Measurements from ENCODE around the gene TBX21. TPM values are rescaled to one million over a fixed set of nuclear protein-coding genes. Genes with fewer than 3 reads are reported as not detected.
"Not testable (repeated sequence)": the region's sequence is repeated elsewhere in the genome, so short reads cannot be mapped to it uniquely, and the experiment has no call there.

The TBX21 gene
- total RNA-seq, 8 experiments from 2014 or later = 0.04 to 0.38 (median 0.14) TPM; not detected in 3

DNA sequence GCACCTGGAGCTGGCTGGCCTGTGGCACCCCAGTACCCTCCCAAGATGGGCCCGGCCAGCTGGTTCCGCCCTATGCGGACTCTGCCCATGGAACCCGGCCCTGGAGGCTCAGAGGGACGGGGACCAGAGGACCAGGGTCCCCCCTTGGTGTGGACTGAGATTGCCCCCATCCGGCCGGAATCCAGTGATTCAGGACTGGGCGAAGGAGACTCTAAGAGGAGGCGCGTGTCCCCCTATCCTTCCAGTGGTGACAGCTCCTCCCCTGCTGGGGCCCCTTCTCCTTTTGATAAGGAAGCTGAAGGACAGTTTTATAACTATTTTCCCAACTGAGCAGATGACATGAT is 12.0 kb downstream of the TBX21 start:
- Histone ChIP-seq H3K4me3 (no peak overlapping the region), H3K4me1 (replicated peaks in 1 of 2) (no peaks in the 10 kb centered on the region), H3K27ac (no peak overlapping the region)
- 0 to 90% (median 85%) methylated on average over 1 to 4 of the region's 10 CpGs; no CpG with 5 or more reads in 7 of the 10 experiments for WGBS, 10 experiments
- ATAC-seq (replicated peaks in 6 of 8) = no peak
- in situ Hi-C loops (cut with MboI; ENCODE audit: low pct_unique_long_range_greater_than_20kb in 2 of 9, low sequenced_read_pairs in 9 of 9, unreplicated experiment in 9 of 9) = no loop called here

DNA sequence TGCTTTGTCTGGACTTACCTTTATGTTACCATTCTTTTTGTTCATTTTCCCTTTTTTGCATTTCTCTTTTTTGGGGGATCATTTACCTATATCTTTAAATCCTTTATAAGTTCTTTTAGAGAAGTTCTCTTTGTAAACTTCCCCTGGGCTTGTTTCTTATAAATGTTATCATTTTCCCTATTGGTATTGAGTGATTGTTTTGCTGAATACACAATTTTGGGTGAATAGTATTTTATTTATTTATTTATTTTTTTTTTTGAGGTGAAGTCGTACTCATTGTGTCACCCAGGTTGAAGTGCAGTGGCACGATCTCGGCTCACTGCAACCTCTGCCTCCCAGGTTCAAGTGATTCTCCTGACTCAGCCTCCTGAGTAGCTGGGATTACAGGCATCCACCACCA is 18.4 kb downstream of the TBX21 start:
- no peak for ATAC-seq (replicated peaks in 6 of 8)
- in situ Hi-C loops (cut with MboI; ENCODE audit: low pct_unique_long_range_greater_than_20kb in 2 of 9, low sequenced_read_pairs in 9 of 9, unreplicated experiment in 9 of 9) = no loop called here
- Histone ChIP-seq H3K27ac (no peak overlapping the region), H3K4me1 (replicated peaks in 1 of 2) (no peaks in the 10 kb centered on the region), H3K4me3 (no peak overlapping the region)
- WGBS, 10 experiments = 8 to 90% (median 60%) methylated on average over 1 to 3 of the region's 3 CpGs; no CpG with 5 or more reads in 1 of the 10 experiments

DNA sequence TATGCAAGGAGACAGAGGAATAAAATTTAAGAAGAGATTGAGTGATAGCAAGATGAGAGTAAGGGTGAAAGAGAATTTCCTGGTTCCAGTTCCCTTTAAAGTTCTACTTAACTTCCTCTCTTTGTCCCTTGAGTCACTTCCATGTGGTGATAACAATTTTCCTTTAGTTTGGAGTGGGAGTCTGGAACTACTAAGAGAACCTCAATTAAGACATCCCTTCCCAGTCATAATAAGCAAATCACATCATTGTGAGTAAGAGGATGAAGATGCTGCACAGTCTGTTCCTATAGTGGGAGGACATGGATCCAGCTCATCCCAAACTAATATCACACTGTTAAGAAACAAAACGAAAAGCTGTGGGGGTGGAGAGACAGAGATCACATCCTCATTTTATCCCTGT is 24.4 kb downstream of the TBX21 start:
- Histone ChIP-seq H3K4me1 (replicated peaks in 1 of 2) (no peaks in the 10 kb centered on the region), H3K27ac (no peak overlapping the region), H3K4me3 (no peak overlapping the region)
- no peak for ATAC-seq (replicated peaks in 6 of 8)
- 0 to 33% (median 0%) methylated on average over 1 of the region's 1 CpG; no CpG with 5 or more reads in 4 of the 10 experiments for WGBS, 10 experiments
- in situ Hi-C loops (cut with MboI; ENCODE audit: low pct_unique_long_range_greater_than_20kb in 2 of 9, low sequenced_read_pairs in 9 of 9, unreplicated experiment in 9 of 9) = no loop called here

DNA sequence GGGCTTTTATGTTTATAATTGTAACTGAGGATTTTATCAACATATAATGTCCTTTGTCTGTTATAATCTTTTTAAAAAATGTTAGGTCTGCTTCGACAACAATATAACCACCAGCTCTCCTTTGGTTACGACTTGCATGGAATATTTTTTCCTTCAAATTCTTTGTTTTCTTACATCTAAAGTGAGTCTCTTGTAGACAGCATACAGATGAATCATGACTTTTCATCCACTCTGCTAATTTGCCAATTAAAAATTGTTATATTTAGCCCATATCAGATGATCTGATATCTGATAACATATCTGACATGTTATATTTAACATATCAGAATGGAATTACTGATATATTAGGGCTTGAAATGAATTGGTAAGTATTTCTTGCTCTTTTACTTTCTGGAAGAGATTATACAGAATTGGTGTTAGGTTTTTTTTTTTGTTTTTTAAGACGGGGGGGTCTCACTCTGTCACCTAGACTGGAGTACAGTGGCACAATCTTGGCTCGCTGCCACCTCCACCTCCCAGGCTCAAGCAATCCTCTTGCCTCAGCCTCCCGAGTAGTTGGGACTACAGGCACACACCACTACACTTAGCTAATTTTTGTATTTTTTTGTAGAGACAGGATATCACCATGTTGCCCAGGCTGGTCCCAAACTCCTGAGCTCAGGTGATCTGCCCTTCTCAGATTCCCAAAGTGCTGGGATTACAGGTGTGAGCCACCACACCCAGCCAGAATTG is 27.5 kb downstream of the TBX21 start:
- no peak overlapping the region for H3K27ac ChIP-seq
- in situ Hi-C loops (cut with MboI; ENCODE audit: low pct_unique_long_range_greater_than_20kb in 2 of 9, low sequenced_read_pairs in 9 of 9, unreplicated experiment in 9 of 9) = no loop called here
- H3K4me1 ChIP-seq (replicated peaks in 1 of 2) = no peaks in the 10 kb centered on the region
- no peak for ATAC-seq (replicated peaks in 6 of 8)
- 0 to 63% (median 38%) methylated on average over 2 to 5 of the region's 5 CpGs; no CpG with 5 or more reads in 1 of the 10 experiments for WGBS, 10 experiments
- no peak overlapping the region for H3K4me3 ChIP-seq

DNA sequence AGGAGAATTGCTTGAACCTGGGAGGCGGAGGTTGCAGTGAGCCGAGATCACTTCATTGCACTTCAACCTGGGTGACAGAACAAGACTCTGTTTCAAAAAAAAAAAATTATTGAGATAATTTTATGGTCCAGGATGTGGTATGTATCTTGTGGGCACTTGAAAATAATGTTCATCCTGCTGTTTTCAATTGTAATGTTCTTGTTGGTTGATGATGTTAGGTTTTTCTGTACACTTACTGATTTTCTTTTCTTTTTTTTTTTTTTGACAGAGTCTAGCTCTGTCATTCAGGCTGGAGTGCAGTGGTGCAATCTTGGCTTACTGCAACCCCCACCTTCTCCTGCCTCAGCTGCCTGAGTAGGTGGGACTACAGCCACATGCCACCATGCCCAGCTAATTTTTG is 29.7 kb downstream of the TBX21 start:
- WGBS, 10 experiments = 17 to 100% (median 56%) methylated on average over 1 to 2 of the region's 2 CpGs; no CpG with 5 or more reads in 4 of the 10 experiments

DNA sequence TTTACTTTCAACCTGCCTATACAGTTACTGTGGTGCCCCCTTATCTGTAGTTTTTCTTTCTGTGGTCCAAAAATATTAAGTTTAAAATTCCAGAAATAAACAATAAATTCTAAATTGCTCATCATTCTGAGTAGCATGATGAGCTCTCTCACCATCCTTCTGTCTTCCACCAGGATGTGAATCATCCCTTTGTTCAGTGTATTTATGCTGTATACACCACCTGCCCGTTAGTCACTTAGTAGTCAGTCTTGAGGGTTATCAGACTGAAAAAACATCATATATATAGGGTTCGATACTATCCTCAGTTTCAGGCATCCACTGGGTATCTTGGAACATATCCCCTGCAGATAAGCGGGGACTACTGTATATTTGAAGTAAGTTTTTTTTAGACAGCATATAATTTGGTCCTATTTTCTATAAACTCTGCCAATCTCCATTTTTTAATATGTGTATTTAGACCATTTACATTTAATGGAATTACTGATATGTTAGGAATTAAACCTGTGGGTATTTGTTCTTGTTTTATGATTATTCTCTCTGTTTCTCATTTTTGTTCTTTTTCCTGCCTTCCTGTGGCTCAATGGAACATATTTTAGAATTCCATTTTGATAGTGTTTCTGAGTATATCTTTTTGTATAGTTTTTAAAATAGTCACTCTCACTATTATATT is 31.0 kb downstream of the TBX21 start:
- H3K27ac ChIP-seq = no peak overlapping the region
- WGBS, 10 experiments = 18 to 85% (median 60%) methylated on average over 1 to 3 of the region's 3 CpGs
- no peaks in the 10 kb centered on the region for H3K4me1 ChIP-seq (replicated peaks in 1 of 2)
- in situ Hi-C loops (cut with MboI; ENCODE audit: low pct_unique_long_range_greater_than_20kb in 2 of 9, low sequenced_read_pairs in 9 of 9, unreplicated experiment in 9 of 9) = no loop called here
- ATAC-seq (replicated peaks in 6 of 8) = no peak
- H3K4me3 ChIP-seq = no peak overlapping the region

More for the DNA sequence above, 29.7 kb downstream of the TBX21 start:
- in situ Hi-C loops (cut with MboI; ENCODE audit: low pct_unique_long_range_greater_than_20kb in 2 of 9, low sequenced_read_pairs in 9 of 9, unreplicated experiment in 9 of 9) = no loop called here
- H3K4me1 ChIP-seq (replicated peaks in 1 of 2) = no peaks in the 10 kb centered on the region
- no peak for ATAC-seq (replicated peaks in 6 of 8)
- H3K27ac ChIP-seq = no peak overlapping the region
- H3K4me3 ChIP-seq = no peak overlapping the region

DNA sequence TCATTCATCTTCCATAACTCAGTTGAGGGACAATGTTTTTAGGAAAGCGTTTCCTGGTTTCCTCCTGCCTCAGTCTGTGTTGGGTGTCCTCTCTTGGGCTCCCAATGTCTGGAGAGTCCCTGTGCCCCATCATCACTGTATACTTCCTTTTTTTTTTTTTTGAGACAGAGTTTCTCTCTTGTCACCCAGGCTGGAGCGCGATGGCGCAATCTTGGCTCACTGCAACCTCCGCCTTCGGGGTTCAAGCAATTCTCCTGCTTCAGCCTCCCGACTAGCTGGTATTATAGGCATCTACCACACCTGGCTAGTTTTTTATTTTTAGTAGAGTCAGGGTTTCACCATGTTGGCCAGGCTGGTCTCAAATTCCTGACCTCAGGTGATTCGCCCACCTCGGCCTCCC is 40.6 kb downstream of the TBX21 start:
- H3K4me1 ChIP-seq (replicated peaks in 1 of 2); in situ Hi-C loops (cut with MboI; ENCODE audit: low pct_unique_long_range_greater_than_20kb in 2 of 9, low sequenced_read_pairs in 9 of 9, unreplicated experiment in 9 of 9); H3K27ac ChIP-seq; H3K4me3 ChIP-seq; ATAC-seq (replicated peaks in 6 of 8): not testable (repeated sequence)
- whole genome bisulfite sequencing, 10 experiments = 73 to 97% (median 84%) methylated on average over 4 to 8 of the region's 9 CpGs; no CpG with 5 or more reads in 2 of the 10 experiments

DNA sequence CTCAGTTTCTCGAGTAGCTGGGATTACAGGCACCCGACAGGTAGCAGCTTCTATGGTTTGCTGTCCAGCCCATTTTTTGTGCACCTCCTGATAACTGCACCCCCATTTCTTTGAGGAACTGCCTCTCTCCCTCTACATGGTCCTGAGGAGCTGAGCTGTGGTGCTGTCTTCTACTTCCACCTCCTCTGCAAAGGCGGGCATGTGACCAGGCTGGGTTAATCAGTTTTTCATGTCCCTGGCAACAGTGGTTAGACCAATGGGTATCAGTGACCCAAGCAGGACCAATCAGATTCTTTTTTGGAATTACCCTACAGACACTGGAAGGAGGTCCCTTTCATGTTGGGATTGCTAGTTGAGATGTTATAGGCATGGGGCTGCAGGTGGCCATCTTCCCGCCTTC is 41.3 kb downstream of the TBX21 start:
- 23 to 80% (median 52%) methylated on average over 1 to 4 of the region's 4 CpGs; no CpG with 5 or more reads in 5 of the 10 experiments for WGBS, 10 experiments
- no peak overlapping the region for H3K27ac ChIP-seq
- H3K4me1 ChIP-seq (replicated peaks in 1 of 2) = no peaks in the 10 kb centered on the region
- in situ Hi-C loops (cut with MboI; ENCODE audit: low pct_unique_long_range_greater_than_20kb in 2 of 9, low sequenced_read_pairs in 9 of 9, unreplicated experiment in 9 of 9) = no loop called here
- ATAC-seq (replicated peaks in 6 of 8) = no peak
- H3K4me3 ChIP-seq = no peak overlapping the region

DNA sequence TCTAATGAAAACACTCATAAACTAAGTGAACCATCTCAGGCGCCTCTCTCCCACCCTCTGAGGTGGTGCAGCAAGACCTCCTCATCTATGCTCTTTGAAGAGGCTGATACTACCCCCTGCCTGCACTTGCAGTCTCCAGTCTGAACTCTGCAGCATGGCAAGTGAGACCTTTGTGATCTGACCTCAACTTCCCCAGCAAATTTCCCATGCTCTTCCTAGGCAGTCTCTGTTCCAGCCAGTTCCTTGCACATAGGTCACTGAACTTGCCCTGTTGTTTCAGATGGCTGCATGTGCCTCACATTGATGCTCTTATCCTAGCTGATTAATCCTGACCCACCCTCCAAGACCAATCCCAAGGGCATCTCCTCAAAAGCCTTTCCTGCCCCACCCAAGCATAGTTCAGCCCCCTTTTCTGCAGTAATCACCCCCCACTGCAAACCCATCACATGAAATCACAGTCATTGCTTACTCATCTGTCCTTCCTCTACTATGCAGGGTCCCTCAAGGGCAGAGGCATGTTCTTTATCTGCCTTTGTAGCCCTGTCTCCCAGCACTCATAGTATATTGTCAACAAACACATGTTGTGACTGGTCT is 42.0 kb downstream of the TBX21 start:
- no peaks in the 10 kb centered on the region for H3K4me1 ChIP-seq (replicated peaks in 1 of 2)
- in situ Hi-C loops (cut with MboI; ENCODE audit: low pct_unique_long_range_greater_than_20kb in 2 of 9, low sequenced_read_pairs in 9 of 9, unreplicated experiment in 9 of 9) = no loop called here
- ATAC-seq (replicated peaks in 6 of 8) = no peak
- WGBS, 10 experiments = 10 to 29% methylated on average over 1 of the region's 1 CpG; no CpG with 5 or more reads in 8 of the 10 experiments
- H3K4me3 ChIP-seq = no peak overlapping the region
- no peak overlapping the region for H3K27ac ChIP-seq

DNA sequence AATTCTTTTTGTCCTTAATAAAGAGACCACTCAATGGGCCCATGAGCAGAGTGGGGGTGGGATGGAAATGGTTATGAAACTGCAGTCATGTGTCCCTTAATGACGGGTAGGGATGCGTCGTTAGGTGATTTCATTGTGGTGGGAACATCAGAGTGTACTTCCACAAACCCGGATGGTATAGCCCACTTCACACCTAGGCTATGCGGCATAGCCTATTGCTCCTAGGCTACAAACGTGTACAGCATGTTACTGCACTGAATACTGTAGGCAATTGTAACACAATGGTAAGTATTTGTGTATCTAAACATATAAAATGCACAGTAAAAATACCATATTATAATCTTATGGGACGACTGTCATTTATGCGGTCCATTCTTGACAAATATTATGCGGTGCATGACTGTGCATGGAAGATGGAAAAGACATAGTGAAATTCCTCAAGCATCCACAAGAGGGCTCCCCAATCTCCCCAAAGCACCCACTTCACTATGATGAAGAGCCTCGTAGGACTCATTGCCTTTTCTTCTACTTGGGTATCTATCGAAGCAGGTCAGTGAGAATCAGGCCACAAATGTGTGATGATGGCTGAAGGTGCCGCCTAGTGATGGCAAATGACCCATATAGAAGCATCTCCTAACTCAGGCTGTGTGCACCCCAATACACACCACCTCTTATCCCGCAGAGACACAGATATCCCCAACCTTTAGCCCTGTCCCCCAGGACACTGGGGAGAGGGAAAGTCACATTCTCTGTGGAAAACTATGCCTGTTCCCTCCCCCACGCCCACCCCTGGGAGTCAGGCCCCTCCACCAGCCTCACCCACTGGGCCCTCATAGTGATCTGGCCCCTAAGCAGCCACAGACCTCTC is 43.5 kb downstream of the TBX21 start:
- peak in 5 of 8 experiments; percentile 31 to 94 (median 90) for ATAC-seq (replicated peaks in 6 of 8)

DNA sequence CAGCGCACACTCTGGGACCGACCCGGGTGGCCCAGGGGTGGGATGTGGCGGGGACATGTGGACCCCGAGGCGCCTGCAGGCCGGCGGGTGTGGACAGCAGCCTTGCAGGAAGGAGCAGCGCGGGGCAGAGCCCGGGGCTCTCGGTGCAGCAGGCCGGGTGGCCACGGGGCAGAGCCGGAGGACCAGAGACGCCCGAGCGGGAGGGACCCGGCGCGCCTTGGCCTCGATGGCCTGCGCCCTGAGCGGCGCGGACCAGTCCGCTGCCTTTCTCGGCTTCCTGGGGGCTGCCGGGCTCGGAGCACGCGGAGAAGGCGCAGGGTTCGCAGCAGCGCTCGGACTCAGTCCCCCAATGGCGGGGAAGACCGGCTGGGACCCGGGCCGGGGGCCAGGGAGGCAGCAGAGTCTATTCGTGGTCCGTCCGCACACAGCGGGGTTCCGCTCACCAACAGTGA is 45.2 kb downstream of the TBX21 start:
- WGBS, 10 experiments = 7 to 91% (median 85%) methylated on average over 6 to 7 of the region's 45 CpGs; no CpG with 5 or more reads in 6 of the 10 experiments
- H3K4me1 ChIP-seq (replicated peaks in 1 of 2) = no peaks in the 10 kb centered on the region
- in situ Hi-C loops (cut with MboI; ENCODE audit: low pct_unique_long_range_greater_than_20kb in 2 of 9, low sequenced_read_pairs in 9 of 9, unreplicated experiment in 9 of 9) = no loop called here
- H3K27ac ChIP-seq = no peak overlapping the region
- ATAC-seq (replicated peaks in 6 of 8) = peak in 1 of 8 experiments; percentile 33
- H3K4me3 ChIP-seq = no peak overlapping the region

More for the DNA sequence above, 43.5 kb downstream of the TBX21 start:
- in situ Hi-C loops (cut with MboI; ENCODE audit: low pct_unique_long_range_greater_than_20kb in 2 of 9, low sequenced_read_pairs in 9 of 9, unreplicated experiment in 9 of 9) = no loop called here
- H3K4me1 ChIP-seq (replicated peaks in 1 of 2) = no peaks in the 10 kb centered on the region
- 0 to 71% (median 24%) methylated on average over 1 to 11 of the region's 14 CpGs; no CpG with 5 or more reads in 1 of the 10 experiments for WGBS, 10 experiments
- H3K4me3 ChIP-seq = no peak overlapping the region
- H3K27ac ChIP-seq = no peak overlapping the region

DNA sequence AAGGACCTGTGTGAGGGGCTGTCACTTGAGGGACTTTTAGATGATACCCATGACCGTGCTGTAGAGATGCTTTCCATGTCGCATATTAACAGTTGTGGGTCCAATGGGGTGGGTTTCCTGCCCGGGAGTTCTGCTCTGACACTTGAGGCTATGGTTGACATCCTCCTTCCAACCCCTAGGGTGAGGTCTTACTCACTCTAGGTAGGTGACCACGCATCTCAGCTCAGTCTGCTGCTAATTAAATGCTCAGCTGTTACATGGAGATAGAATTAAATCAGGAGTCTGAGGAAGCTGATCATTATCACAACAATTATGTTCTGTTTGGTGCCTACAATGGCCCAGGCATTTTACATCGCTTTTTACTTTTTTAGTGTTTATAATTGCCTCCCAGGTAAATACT is 48.4 kb downstream of the TBX21 start:
- no peak for ATAC-seq (replicated peaks in 6 of 8)
- WGBS, 10 experiments = 0 to 60% (median 48%) methylated on average over 1 to 4 of the region's 5 CpGs; no CpG with 5 or more reads in 1 of the 10 experiments
- H3K27ac ChIP-seq = no peak overlapping the region
- in situ Hi-C loops (cut with MboI; ENCODE audit: low pct_unique_long_range_greater_than_20kb in 2 of 9, low sequenced_read_pairs in 9 of 9, unreplicated experiment in 9 of 9) = no loop called here
- no peaks in the 10 kb centered on the region for H3K4me1 ChIP-seq (replicated peaks in 1 of 2)
- H3K4me3 ChIP-seq = no peak overlapping the region

Data from motor neuron (in vitro differentiated cells).